ENCODE results near the gene MRNIP.

Gene MRNIP

DNA sequence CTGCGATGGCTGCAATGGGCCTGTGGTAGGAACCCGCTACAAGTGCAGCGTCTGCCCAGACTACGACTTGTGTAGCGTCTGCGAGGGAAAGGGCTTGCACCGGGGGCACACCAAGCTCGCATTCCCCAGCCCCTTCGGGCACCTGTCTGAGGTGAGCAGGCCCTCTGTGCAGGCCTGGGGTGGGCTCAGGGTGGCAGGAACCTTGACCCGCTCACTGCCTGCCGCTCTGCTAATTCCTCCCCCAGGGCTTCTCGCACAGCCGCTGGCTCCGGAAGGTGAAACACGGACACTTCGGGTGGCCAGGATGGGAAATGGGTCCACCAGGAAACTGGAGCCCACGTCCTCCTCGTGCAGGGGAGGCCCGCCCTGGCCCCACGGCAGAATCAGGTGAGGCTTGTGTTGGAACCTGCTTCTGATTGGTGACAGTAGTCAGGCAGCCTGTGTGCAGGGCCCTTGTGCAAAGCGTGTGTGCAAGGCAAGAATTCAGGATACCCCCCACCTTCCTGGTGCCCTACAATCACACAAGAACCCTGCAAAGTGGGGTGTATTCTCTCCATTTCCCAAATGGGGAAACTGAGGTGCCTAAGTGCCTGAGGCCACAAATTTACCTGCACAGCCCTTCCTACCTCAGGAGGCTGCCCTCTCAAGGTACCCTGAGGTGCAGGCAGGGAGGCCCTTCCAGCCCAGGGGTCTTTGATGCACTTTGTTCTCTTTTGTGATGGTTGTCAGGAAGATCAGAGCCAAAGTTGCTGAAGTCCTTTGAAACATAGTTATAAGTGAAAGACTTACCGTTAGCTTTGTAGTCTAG is 34.5 kb downstream of the MRNIP start:
- no peak for TF ChIP-seq CTCF (IDR thresholded peaks at IDR 0.05; ENCODE audit: low read depth, low read length)
- in situ Hi-C loops (cut with HindIII; ENCODE audit: low sequenced_read_pairs), result no loop called here
- DNase-seq (ENCODE audit: low read depth, low spot score), result no peak
- H3K4me3 ChIP-seq (ENCODE audit: low read depth, low read length), result no peak overlapping the region

DNA sequence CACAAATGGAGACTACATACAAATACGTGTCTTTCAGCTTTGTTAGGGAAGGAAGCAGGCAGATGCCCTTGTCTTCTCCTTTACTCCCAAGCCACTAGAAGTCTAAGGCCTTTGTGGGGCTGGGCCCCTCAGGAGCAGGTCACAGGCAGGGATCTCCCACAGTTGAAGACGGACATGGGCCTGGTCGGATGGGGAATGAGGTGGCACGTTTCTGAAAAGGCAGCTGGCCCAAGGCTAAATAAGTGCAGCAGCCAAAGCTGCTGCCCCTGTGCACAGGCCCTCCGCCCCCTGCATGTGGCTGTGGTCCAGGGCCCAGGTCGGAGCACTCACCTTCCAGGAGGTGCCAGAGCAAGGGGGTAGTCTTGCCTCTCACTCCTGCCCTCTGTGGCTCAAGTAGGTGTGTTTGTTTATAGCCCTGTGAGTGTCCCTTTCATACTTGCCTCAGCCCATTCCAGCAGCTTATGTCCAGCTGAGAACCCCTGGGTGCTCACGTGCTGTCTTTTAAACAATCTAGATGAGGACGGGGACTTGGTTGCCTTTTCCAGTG is 36.1 kb downstream of the MRNIP start:
- peak overlapping the region; percentile 80 for H3K4me3 ChIP-seq (ENCODE audit: low read depth, low read length)
- DNase-seq (ENCODE audit: low read depth, low spot score), result no peak
- in situ Hi-C loops (cut with HindIII; ENCODE audit: low sequenced_read_pairs), result no loop called here
- TF ChIP-seq CTCF (IDR thresholded peaks at IDR 0.05; ENCODE audit: low read depth, low read length), result no peak

GRCh38 chr5:179822059-179822432 is 36.6 kb downstream of the MRNIP start:
- TF ChIP-seq CTCF (IDR thresholded peaks at IDR 0.05; ENCODE audit: low read depth, low read length), result no peak
- peak overlapping the region; percentile 80 for H3K4me3 ChIP-seq (ENCODE audit: low read depth, low read length)
- no peak for DNase-seq (ENCODE audit: low read depth, low spot score)
- in situ Hi-C loops (cut with HindIII; ENCODE audit: low sequenced_read_pairs), result no loop called here

GRCh38 chr5:179821298-179822058 is 37.1 kb downstream of the MRNIP start:
- peak; percentile 97 for DNase-seq (ENCODE audit: low read depth, low spot score)
- in situ Hi-C loops (cut with HindIII; ENCODE audit: low sequenced_read_pairs), result no loop called here
- H3K4me3 ChIP-seq (ENCODE audit: low read depth, low read length), result peak overlapping the region; percentile 80
- no peak for TF ChIP-seq CTCF (IDR thresholded peaks at IDR 0.05; ENCODE audit: low read depth, low read length)

DNA sequence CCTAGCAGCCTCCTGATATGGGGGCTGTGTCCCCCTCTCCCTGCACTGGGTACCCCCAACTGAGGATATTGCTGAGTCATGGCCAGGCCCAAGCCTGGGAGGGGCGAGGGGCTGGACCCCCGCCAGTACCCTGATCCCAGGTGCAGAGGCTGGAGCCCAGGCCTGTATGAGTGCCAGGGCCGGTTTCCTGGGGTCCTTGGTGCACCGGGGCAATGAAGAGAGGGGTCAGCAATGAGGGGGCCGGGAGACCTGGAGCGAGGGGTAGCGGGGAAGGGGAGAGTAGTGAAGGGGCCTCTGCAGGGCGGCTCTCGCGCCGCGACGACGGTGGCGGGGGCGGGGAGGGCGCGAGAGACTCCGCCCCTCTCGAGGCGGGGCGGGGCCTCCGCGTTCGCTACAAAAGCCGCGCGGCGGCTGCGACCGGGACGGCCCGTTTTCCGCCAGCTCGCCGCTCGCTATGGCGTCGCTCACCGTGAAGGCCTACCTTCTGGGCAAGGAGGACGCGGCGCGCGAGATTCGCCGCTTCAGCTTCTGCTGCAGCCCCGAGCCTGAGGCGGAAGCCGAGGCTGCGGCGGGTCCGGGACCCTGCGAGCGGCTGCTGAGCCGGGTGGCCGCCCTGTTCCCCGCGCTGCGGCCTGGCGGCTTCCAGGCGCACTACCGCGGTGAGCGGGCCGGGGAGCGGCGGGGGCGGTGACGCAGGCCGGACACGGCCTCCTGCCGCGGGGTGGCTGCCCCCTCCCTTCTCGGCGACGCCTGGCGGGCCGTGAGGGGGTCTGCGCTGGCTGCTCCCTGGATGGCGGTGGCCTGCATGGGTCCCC is 37.9 kb downstream of the MRNIP start, which contains the start of gene SQSTM1:
SQSTM1 (plus strand) TSS at position 423 of the 815 bp plus-strand sequence; CDS start at position 455, 32 bp downstream.
- peak; percentile 82 for DNase-seq (ENCODE audit: low read depth, low spot score)
- H3K4me3 ChIP-seq (ENCODE audit: low read depth, low read length), result peak within 1 kb of the TSS; percentile 80
- TF ChIP-seq CTCF (IDR thresholded peaks at IDR 0.05; ENCODE audit: low read depth, low read length), result peak; percentile 4
- in situ Hi-C loops (cut with HindIII; ENCODE audit: low sequenced_read_pairs), result no loop called here

DNA sequence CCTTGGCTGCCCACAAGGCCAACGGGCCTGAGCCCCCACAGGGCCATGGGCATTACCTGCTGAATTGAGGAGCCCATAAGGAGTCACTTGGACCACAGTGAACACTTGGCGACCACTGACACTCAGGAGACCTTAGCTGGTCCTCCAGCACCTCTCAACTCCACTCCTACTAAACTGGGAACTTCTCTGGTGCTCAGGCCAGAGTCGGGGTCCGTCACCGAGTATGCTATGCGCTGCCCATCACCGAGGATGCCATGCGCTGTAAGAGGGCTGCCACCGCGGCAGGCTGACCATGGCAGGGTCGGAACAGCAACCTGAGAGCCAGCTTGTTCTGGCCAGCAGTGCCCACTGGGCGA is 38.5 kb downstream of the MRNIP start:
- H3K4me3 ChIP-seq (ENCODE audit: low read depth, low read length), result no peak overlapping the region
- DNase-seq (ENCODE audit: low read depth, low spot score), result no peak
- TF ChIP-seq CTCF (IDR thresholded peaks at IDR 0.05; ENCODE audit: low read depth, low read length), result no peak
- in situ Hi-C loops (cut with HindIII; ENCODE audit: low sequenced_read_pairs), result no loop called here

Data from astrocyte of the spinal cord (primary cell).